CD8-positive, alpha-beta memory T cell (primary cell): ENCODE measurements around the gene CUEDC2. TPM values are rescaled to one million over a fixed set of nuclear protein-coding genes. Genes with fewer than 3 reads are reported as not detected.
A peak's percentile ranks its signal among the peaks of the same experiment; 100 is the strongest.

Experiments
- CTCF ChIA-PET: fragments of 350-600 bp; sonication (Branson Sonifier 250); formaldehyde crosslinking; loops from one replicate; lab custom pipeline; 2021; ENCODE audit warnings: antibody characterized with exemption; lab: Charles Lee
- POLR2A ChIA-PET: fragments of 350-600 bp; sonication (Branson Sonifier 250); formaldehyde crosslinking; loops from one replicate; lab custom pipeline; 2021; ENCODE audit warnings: antibody characterized with exemption; lab: Charles Lee
- DNase-seq, 5 donors: peaks; one replicate each; pipeline versions ENCODE4 v3.0.0 to v3.0.0-alpha.2; 2020 to 2022; ENCODE audit warnings: mixed read lengths in 1 of 5
- H3K27ac ChIP-seq: one replicate; pipeline ENCODE4 v1.7.0; 2013; ENCODE audit warnings: low read depth, mild to moderate bottlenecking, low read length, moderate library complexity
- H3K27me3 ChIP-seq: 2 replicates; pipeline ENCODE4 v1.7.0; 2013; ENCODE audit warnings: low read length, mild to moderate bottlenecking; ENCODE audit not compliant: insufficient read depth, poor library complexity, severe bottlenecking
- H3K36me3 ChIP-seq: 2 replicates; pipeline ENCODE4 v1.7.0; 2013; ENCODE audit warnings: mild to moderate bottlenecking, low read length, moderate library complexity; ENCODE audit not compliant: insufficient read depth
- H3K4me1 ChIP-seq: 2 replicates; pipeline ENCODE4 v1.7.0; 2013; ENCODE audit warnings: mild to moderate bottlenecking, low read length, moderate library complexity; ENCODE audit not compliant: insufficient read depth
- H3K4me3 ChIP-seq: 2 replicates; pipeline ENCODE4 v1.7.0; 2013; ENCODE audit warnings: mild to moderate bottlenecking, low read length
- H3K9me3 ChIP-seq: 2 replicates; pipeline ENCODE4 v1.7.0; 2013; ENCODE audit warnings: mild to moderate bottlenecking, low read length
- H3K27ac Mint-ChIP-seq, 8 donors: one replicate each; pipeline ENCODE4 v1.8.0; 2020 to 2021; ENCODE audit warnings: mixed read lengths in 8 of 8, mild to moderate bottlenecking in 6 of 8, inconsistent platforms in 3 of 8, moderate library complexity in 3 of 8
- H3K27me3 Mint-ChIP-seq, 2 donors: one replicate each; pipeline ENCODE4 v1.8.0; 2020 to 2021; ENCODE audit warnings: mixed read lengths in 2 of 2, mild to moderate bottlenecking in 1 of 2, moderate library complexity in 1 of 2
- H3K36me3 Mint-ChIP-seq, 3 donors: one replicate each; pipeline ENCODE4 v1.8.0; 2020 to 2021; ENCODE audit warnings: mixed read lengths in 3 of 3, inconsistent platforms in 1 of 3, mild to moderate bottlenecking in 1 of 3
- H3K4me1 Mint-ChIP-seq, 3 donors: one replicate each; pipeline ENCODE4 v1.8.0; 2020 to 2021; ENCODE audit warnings: mixed read lengths in 3 of 3, inconsistent platforms in 1 of 3, mild to moderate bottlenecking in 1 of 3
- H3K4me3 Mint-ChIP-seq, 7 donors: one replicate each; pipeline ENCODE4 v1.8.0; 2020 to 2021; ENCODE audit warnings: mixed read lengths in 7 of 7, mild to moderate bottlenecking in 6 of 7, moderate library complexity in 4 of 7, inconsistent platforms in 2 of 7
- H3K9me3 Mint-ChIP-seq, 5 donors: one replicate each; pipeline ENCODE4 v1.8.0; 2020 to 2022; ENCODE audit warnings: mixed read lengths in 5 of 5, mild to moderate bottlenecking in 3 of 5, moderate library complexity in 2 of 5, inconsistent platforms in 1 of 5
- polyA plus RNA-seq: library from polyadenylated mRNA; unstranded; fragments of 300-500 nt; fragmentation: Illumina TruSeq; gene quantifications from one replicate; pipeline ENCODE4 v1.2.3, GENCODE V29; 2021
- total RNA-seq, 2 experiments: library from RNA; stranded (reverse); gene quantifications; one replicate each; pipeline ENCODE4 v1.2.3, GENCODE V29; 2021

CUEDC2 gene
- total and polyA plus RNA-seq, 3 experiments from 2014 or later = 61.7 to 64.8 (median 62.4) TPM

DNA sequence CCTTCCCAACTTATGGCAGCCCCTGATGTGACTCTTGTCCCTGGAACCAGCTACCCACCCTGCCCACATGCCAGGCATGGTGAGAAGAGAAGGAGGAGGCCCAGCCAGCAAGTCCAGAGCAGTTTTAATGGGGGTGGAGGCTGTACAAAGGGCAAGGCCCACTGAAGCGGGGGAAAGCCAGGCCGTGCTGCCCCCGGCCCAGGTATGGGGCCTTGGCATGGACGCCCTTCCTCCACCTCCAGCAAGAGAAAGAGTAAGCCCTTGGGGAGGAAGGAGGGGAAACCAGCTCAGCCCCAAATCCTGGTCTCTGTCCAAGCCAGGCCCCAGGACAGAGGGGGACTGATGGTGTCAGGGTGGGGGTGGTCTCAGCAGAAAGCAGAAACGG, 29.9 kb downstream of the CUEDC2 start:
- POLR2A ChIA-PET = no interaction called here

GRCh38 chr10:102401735-102402511, 30.5 kb downstream of the CUEDC2 start:
- Mint-ChIP-seq H3K4me3 (peak overlapping the region in 1 of 7 donors; percentile 48), H3K36me3 (peaks cover 0 to 49% (median 0%) of the 10 kb centered on the region in 3 donors), H3K27ac (peak overlapping the region in 2 of 8 donors; percentile 54 to 73), H3K9me3 (no peaks in the 10 kb centered on the region), H3K4me1 (peaks cover 14 to 34% (median 17%) of the 10 kb centered on the region in 3 donors), H3K27me3 (no peaks in the 10 kb centered on the region)
- Histone ChIP-seq H3K36me3 (peaks cover 8% of the 10 kb centered on the region), H3K27ac (no peak overlapping the region), H3K4me3 (no peak overlapping the region), H3K4me1 (peaks cover 22% of the 10 kb centered on the region), H3K9me3 (no peaks in the 10 kb centered on the region), H3K27me3 (no peaks in the 10 kb centered on the region)
- CTCF ChIA-PET = interaction anchor here (1.0 to 5.9 kb wide), 6 partner anchors 17 to 172 kb away, joined by 3 to 64 read pairs (median 4); partner anchors contain the start of gene C10orf95
- DNase-seq = no peak
- POLR2A ChIA-PET = no interaction called here

More for the DNA sequence above, 29.9 kb downstream of the CUEDC2 start:
- Mint-ChIP-seq H3K4me1 (peaks cover 12 to 28% (median 17%) of the 10 kb centered on the region in 3 donors), H3K9me3 (no peaks in the 10 kb centered on the region), H3K27me3 (no peaks in the 10 kb centered on the region), H3K4me3 (no peak overlapping the region), H3K27ac (no peak overlapping the region), H3K36me3 (peaks cover 0 to 44% (median 0%) of the 10 kb centered on the region in 3 donors)
- CTCF ChIA-PET = interaction anchor here (1.0 to 4.3 kb wide), 5 partner anchors 12 to 172 kb away, joined by 3 to 27 read pairs (median 5); no protein-coding TSS in a partner anchor
- no peak overlapping the region for H3K4me3 ChIP-seq
- H3K4me1 ChIP-seq = peaks cover 19% of the 10 kb centered on the region
- no peak overlapping the region for H3K27ac ChIP-seq
- H3K36me3 ChIP-seq = peaks cover 8% of the 10 kb centered on the region
- H3K9me3 ChIP-seq = no peaks in the 10 kb centered on the region
- DNase-seq = no peak
- H3K27me3 ChIP-seq = no peaks in the 10 kb centered on the region

DNA sequence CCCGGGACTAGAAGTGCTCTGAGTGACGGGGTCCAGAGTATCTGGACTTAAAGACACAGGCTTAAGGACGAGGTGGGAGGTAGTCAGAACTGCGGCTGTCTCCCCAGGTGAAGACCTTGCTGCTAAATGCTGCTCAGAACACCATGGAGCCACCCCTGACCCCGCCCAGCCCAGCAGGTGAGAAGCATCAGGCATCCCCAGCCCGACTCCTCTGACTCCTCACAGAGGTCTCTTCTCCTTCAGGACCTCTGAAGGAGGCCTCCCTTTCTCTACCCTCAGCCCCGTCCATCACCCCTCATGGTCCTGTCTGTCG, 31.1 kb downstream of the CUEDC2 start:
- Mint-ChIP-seq H3K9me3 (no peaks in the 10 kb centered on the region), H3K27ac (peak overlapping the region in 5 of 8 donors; percentile 23 to 93 (median 54)), H3K36me3 (peaks cover 0 to 55% (median 0%) of the 10 kb centered on the region in 3 donors), H3K4me3 (peak overlapping the region in 1 of 7 donors; percentile 48), H3K4me1 (peaks cover 20 to 40% (median 20%) of the 10 kb centered on the region in 3 donors), H3K27me3 (no peaks in the 10 kb centered on the region)
- Histone ChIP-seq H3K9me3 (no peaks in the 10 kb centered on the region), H3K4me1 (peaks cover 28% of the 10 kb centered on the region), H3K27me3 (no peaks in the 10 kb centered on the region), H3K27ac (no peak overlapping the region), H3K4me3 (no peak overlapping the region), H3K36me3 (peaks cover 8% of the 10 kb centered on the region)
- no peak for DNase-seq
- POLR2A ChIA-PET = no interaction called here
- CTCF ChIA-PET = interaction anchor here (1.0 to 5.9 kb wide), 5 partner anchors 17 to 170 kb away, joined by 3 to 64 read pairs (median 3); partner anchors contain the start of gene C10orf95

- peaks cover 8% of the 10 kb centered on the region for H3K36me3 ChIP-seq
- peaks cover 0 to 60% (median 0%) of the 10 kb centered on the region in 3 donors for H3K36me3 Mint-ChIP-seq
- H3K27ac Mint-ChIP-seq = peak overlapping the region in 6 of 8 donors; percentile 23 to 84 (median 68)
- H3K27me3 Mint-ChIP-seq = no peaks in the 10 kb centered on the region
- H3K9me3 ChIP-seq = no peaks in the 10 kb centered on the region
- peaks cover 24 to 45% (median 25%) of the 10 kb centered on the region in 3 donors for H3K4me1 Mint-ChIP-seq
- no peaks in the 10 kb centered on the region for H3K9me3 Mint-ChIP-seq
- DNase-seq = peak in 1 of 5 donors; percentile 45
- no peaks in the 10 kb centered on the region for H3K27me3 ChIP-seq
- ChIA-PET CTCF (interaction anchor here (0.7 to 5.9 kb wide), 11 partner anchors 9 to 245 kb away, joined by 3 to 64 read pairs (median 7); partner anchors contain the start of genes C10orf95, CUEDC2 and SUFU), POLR2A (interaction anchor here (1.8 kb wide), 1 partner anchor 9 kb away, joined by 7 read pairs; no protein-coding TSS in a partner anchor)
- peaks cover 33% of the 10 kb centered on the region for H3K4me1 ChIP-seq
- no peak overlapping the region for H3K4me3 ChIP-seq
- peak overlapping the region in 1 of 7 donors; percentile 48 for H3K4me3 Mint-ChIP-seq
- H3K27ac ChIP-seq = no peak overlapping the region
Observed at GRCh38 chr10:102400598-102401341, 31.6 kb downstream of the CUEDC2 start.

- POLR2A ChIA-PET = interaction anchor here (0.8 to 1.8 kb wide), 4 partner anchors 10 to 169 kb away, joined by 3 to 8 read pairs (median 6); partner anchors contain the start of gene CUEDC2
- peaks cover 24 to 48% (median 25%) of the 10 kb centered on the region in 3 donors for H3K4me1 Mint-ChIP-seq
- H3K27ac ChIP-seq = no peak overlapping the region
Observed at GRCh38 chr10:102400076-102400475, 32.3 kb downstream of the CUEDC2 start.

DNA sequence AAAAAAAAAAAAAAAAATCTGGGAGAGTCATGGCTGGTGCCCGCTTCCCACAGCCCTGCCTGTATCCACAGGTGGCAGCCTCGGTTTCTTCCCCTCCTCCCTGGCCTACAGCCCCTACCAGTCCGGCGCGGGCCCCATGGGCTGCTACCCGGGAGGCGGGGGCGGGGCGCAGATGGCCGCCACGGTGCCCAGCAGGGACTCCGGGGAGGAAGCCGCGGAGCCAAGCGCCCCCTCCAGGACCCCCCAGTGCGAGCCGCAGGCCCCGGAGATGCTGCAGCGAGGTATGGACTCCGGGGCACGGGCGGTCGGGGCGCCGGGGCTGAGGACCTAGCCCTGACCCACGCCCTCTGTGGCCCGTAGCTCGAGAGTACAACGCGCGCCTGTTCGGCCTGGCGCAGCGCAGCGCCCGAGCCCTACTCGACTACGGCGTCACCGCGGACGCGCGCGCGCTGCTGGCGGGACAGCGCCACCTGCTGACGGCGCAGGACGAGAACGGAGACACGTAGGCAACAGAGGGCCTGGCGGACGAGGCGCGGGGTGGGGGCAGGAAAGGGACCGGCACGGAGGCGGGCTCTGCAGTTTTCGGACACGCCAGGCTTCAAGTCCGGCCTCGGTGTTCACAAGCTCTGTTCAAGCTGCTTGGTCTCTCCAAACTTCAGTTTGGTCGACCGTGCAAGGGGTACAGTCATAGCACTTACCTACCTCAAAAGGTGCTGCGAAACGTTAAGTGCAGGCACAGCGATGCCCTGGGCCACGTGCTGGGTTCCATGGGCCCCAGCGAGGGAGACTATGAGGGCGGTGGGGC, 33.0 kb downstream of the CUEDC2 start:
- H3K27ac ChIP-seq = peak overlapping the region; percentile 61
- peaks cover 33% of the 10 kb centered on the region for H3K4me1 ChIP-seq
- POLR2A ChIA-PET = interaction anchor here (0.6 to 1.8 kb wide), 9 partner anchors 10 to 997 kb away, joined by 3 to 8 read pairs (median 5); partner anchors contain the start of gene CUEDC2
- Mint-ChIP-seq H3K9me3 (no peaks in the 10 kb centered on the region), H3K4me1 (peaks cover 24 to 48% (median 28%) of the 10 kb centered on the region in 3 donors), H3K36me3 (peaks cover 0 to 68% (median 0%) of the 10 kb centered on the region in 3 donors), H3K27me3 (peaks cover 0 to 5% of the 10 kb centered on the region in 2 donors), H3K27ac (peak overlapping the region; percentile 65 to 100 (median 99)), H3K4me3 (peak overlapping the region; percentile 70 to 97 (median 76))
- CTCF ChIA-PET = interaction anchor here (0.8 to 5.9 kb wide), 36 partner anchors 8 to 256 kb away, joined by 3 to 64 read pairs (median 6); partner anchors contain the start of genes C10orf95, CUEDC2, ELOVL3 and FBXL15
- H3K27me3 ChIP-seq = no peaks in the 10 kb centered on the region
- peak; percentile 82 to 90 (median 87) for DNase-seq
- H3K36me3 ChIP-seq = peaks cover 8% of the 10 kb centered on the region
- no peaks in the 10 kb centered on the region for H3K9me3 ChIP-seq
- H3K4me3 ChIP-seq = peak overlapping the region; percentile 28

More at GRCh38 chr10:102400076-102400475, 32.3 kb downstream of the CUEDC2 start:
- Histone ChIP-seq H3K4me3 (no peak overlapping the region), H3K9me3 (no peaks in the 10 kb centered on the region), H3K4me1 (peaks cover 33% of the 10 kb centered on the region), H3K36me3 (peaks cover 8% of the 10 kb centered on the region), H3K27me3 (no peaks in the 10 kb centered on the region)
- Mint-ChIP-seq H3K36me3 (peaks cover 0 to 63% (median 0%) of the 10 kb centered on the region in 3 donors), H3K9me3 (no peaks in the 10 kb centered on the region), H3K4me3 (peak overlapping the region in 2 of 7 donors; percentile 75 to 76), H3K27ac (peak overlapping the region in 6 of 8 donors; percentile 62 to 100 (median 88)), H3K27me3 (no peaks in the 10 kb centered on the region)
- CTCF ChIA-PET = interaction anchor here (0.7 to 5.9 kb wide), 23 partner anchors 7 to 255 kb away, joined by 3 to 64 read pairs (median 8); partner anchors contain the start of genes C10orf95, CUEDC2, ELOVL3 and FBXL15
- no peak for DNase-seq
